ENCODE measurements around the gene KDF1. TPM values are rescaled to one million over a fixed set of nuclear protein-coding genes. Genes with fewer than 3 reads are reported as not detected.
"Not testable (repeated sequence)": the region's sequence is repeated elsewhere in the genome, so short reads cannot be mapped to it uniquely, and the experiment has no call there.

The KDF1 gene
- polyA plus RNA-seq, 1 of the 3 experiments (the other 2 are of a cell fraction): not detected

GRCh38 chr1:26949926-26950319 lies 10.3 kb downstream of the KDF1 start:
- H3K27ac ChIP-seq (ENCODE audit: low read depth in 2 of 2, low read length in 1 of 2): no peak overlapping the region
- no peak overlapping the region for H2AFZ ChIP-seq (ENCODE audit: low read depth)
- no peak for DNase-seq
- ChIA-PET POLR2A (no interaction called here), CTCF (interaction anchor here (0.8 to 0.9 kb wide), 2 partner anchors 17 to 95 kb away, joined by 3 to 4 read pairs; no protein-coding TSS in a partner anchor)
- H3K27me3 ChIP-seq (ENCODE audit: insufficient read depth): no peaks in the 10 kb centered on the region
- H3K9me2 ChIP-seq: no peaks in the 10 kb centered on the region
- no peaks in the 10 kb centered on the region for H3K79me2 ChIP-seq (ENCODE audit: insufficient read depth)
- H4K20me1 ChIP-seq (ENCODE audit: insufficient read depth): no peaks in the 10 kb centered on the region
- H3F3A ChIP-seq (replicated peaks; ENCODE audit: insufficient read depth): peaks cover 8% of the 10 kb centered on the region
- 79% methylated on average over 3 of the region's 3 CpGs for WGBS (ENCODE audit: low lambda C conversion rate)
- TF ChIP-seq RAD21 (IDR thresholded peaks at IDR 0.05; ENCODE audit: low read length) (no peak), RFX5 (IDR thresholded peaks at IDR 0.05; ENCODE audit: low read length) (no peak), YY1 (IDR thresholded peaks at IDR 0.05; ENCODE audit: low read depth) (no peak), EZH2phosphoT487 (IDR thresholded peaks at IDR 0.05; ENCODE audit: borderline replicate concordance, low read depth) (no peak), POLR2AphosphoS5 (IDR thresholded peaks at IDR 0.05; ENCODE audit: low read depth, low read length) (no peak)
- H3K36me3 ChIP-seq (replicated peaks in 1 of 2; ENCODE audit: control insufficient read depth in 1 of 2, insufficient read depth in 2 of 2, low read length in 1 of 2): peaks cover 5 to 13% of the 10 kb centered on the region in 2 experiments
- no peak overlapping the region for H3K9ac ChIP-seq
- H3K4me3 ChIP-seq (ENCODE audit: low read depth in 2 of 2, low read length in 1 of 2): no peak overlapping the region
- H3K4me2 ChIP-seq: no peak overlapping the region
- H3K4me1 ChIP-seq (ENCODE audit: control insufficient read depth in 1 of 2, insufficient read depth in 2 of 2, low read depth in 1 of 2, low read length in 1 of 2): peaks cover 0 to 3% of the 10 kb centered on the region in 2 experiments; a peak in 1 of 4 replicates
- no peaks in the 10 kb centered on the region for H3K9me3 ChIP-seq

- Histone ChIP-seq H3K27ac (ENCODE audit: low read depth in 2 of 2, low read length in 1 of 2) (no peak overlapping the region; a peak in 1 of 4 replicates), H3K4me3 (ENCODE audit: low read depth in 2 of 2, low read length in 1 of 2) (no peak overlapping the region), H3K9ac (no peak overlapping the region), H3K9me2 (no peaks in the 10 kb centered on the region), H4K20me1 (ENCODE audit: insufficient read depth) (no peaks in the 10 kb centered on the region), H3K27me3 (ENCODE audit: insufficient read depth) (no peaks in the 10 kb centered on the region), H3K79me2 (ENCODE audit: insufficient read depth) (no peaks in the 10 kb centered on the region), H3K36me3 (replicated peaks in 1 of 2; ENCODE audit: control insufficient read depth in 1 of 2, insufficient read depth in 2 of 2, low read length in 1 of 2) (peaks cover 9 to 13% of the 10 kb centered on the region in 2 experiments), H3K9me3 (no peaks in the 10 kb centered on the region), H2AFZ (ENCODE audit: low read depth) (no peak overlapping the region), H3K4me1 (ENCODE audit: control insufficient read depth in 1 of 2, insufficient read depth in 2 of 2, low read depth in 1 of 2, low read length in 1 of 2) (peaks cover 0 to 3% of the 10 kb centered on the region in 2 experiments; a peak in 1 of 4 replicates), H3F3A (replicated peaks; ENCODE audit: insufficient read depth) (peaks cover 8% of the 10 kb centered on the region), H3K4me2 (no peak overlapping the region)
- TF ChIP-seq RCOR1 (IDR thresholded peaks at IDR 0.05; ENCODE audit: low read length) (no peak), FOSL2 (IDR thresholded peaks at IDR 0.05; ENCODE audit: borderline replicate concordance, low read depth) (no peak), CHD2 (IDR thresholded peaks at IDR 0.05; ENCODE audit: low read length, partially characterized antibody) (no peak), RAD21 (IDR thresholded peaks at IDR 0.05; ENCODE audit: low read length) (no peak), USF2 (IDR thresholded peaks at IDR 0.05; ENCODE audit: borderline replicate concordance, low read depth, low read length) (no peak), FOXJ3 (CRISPR knock-in tag; IDR thresholded peaks at IDR 0.05) (no peak), JUND (IDR thresholded peaks at IDR 0.05) (no peak), ELF1 (IDR thresholded peaks at IDR 0.05) (no peak), NFIC (IDR thresholded peaks at IDR 0.05; ENCODE audit: borderline replicate concordance) (no peak), SIN3A (IDR thresholded peaks at IDR 0.05; ENCODE audit: borderline replicate concordance, low read depth, low read length) (no peak), TEAD4 (IDR thresholded peaks at IDR 0.05; ENCODE audit: borderline replicate concordance, insufficient read depth) (no peak)
- TF ChIP-seq, protein P1, sequence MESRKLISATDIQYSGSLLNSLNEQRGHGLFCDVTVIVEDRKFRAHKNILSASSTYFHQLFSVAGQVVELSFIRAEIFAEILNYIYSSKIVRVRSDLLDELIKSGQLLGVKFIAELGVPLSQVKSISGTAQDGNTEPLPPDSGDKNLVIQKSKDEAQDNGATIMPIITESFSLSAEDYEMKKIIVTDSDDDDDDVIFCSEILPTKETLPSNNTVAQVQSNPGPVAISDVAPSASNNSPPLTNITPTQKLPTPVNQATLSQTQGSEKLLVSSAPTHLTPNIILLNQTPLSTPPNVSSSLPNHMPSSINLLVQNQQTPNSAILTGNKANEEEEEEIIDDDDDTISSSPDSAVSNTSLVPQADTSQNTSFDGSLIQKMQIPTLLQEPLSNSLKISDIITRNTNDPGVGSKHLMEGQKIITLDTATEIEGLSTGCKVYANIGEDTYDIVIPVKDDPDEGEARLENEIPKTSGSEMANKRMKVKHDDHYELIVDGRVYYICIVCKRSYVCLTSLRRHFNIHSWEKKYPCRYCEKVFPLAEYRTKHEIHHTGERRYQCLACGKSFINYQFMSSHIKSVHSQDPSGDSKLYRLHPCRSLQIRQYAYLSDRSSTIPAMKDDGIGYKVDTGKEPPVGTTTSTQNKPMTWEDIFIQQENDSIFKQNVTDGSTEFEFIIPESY (IDR thresholded peaks at IDR 0.05; ENCODE audit: borderline replicate concordance, low read depth): no peak
- peak; percentile 28 for DNase-seq
- WGBS (ENCODE audit: low lambda C conversion rate): 100% methylated on average over 1 of the region's 1 CpG
- ChIA-PET CTCF (no interaction called here), POLR2A (no interaction called here)
Measured at GRCh38 chr1:26949266-26949925, 10.9 kb downstream of the KDF1 start.

DNA sequence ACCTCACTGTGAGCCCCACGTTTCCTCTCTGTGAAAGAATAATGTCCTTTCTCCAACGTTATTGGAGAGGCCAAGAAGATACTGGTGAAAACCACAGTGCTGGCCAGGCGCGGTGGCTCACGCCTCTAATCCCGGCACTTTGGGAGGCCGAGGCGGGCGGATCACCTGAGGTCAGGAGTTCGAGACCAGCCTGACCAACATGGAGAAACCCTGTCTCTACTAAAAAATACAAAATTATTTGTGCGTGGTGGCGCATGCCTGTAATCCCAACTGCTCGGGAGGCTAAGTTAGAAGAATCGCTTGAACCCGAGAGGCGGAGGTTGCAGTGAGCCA lies 11.6 kb downstream of the KDF1 start:
- H2AFZ ChIP-seq (ENCODE audit: low read depth); CTCF ChIA-PET; H3K9me2 ChIP-seq; H4K20me1 ChIP-seq (ENCODE audit: insufficient read depth); POLR2A ChIA-PET; H3K4me2 ChIP-seq; DNase-seq; H3F3A ChIP-seq (replicated peaks; ENCODE audit: insufficient read depth); H3K9me3 ChIP-seq; H3K79me2 ChIP-seq (ENCODE audit: insufficient read depth); H3K27ac ChIP-seq (ENCODE audit: low read depth in 2 of 2, low read length in 1 of 2); H3K27me3 ChIP-seq (ENCODE audit: insufficient read depth); H3K4me1 ChIP-seq (ENCODE audit: control insufficient read depth in 1 of 2, insufficient read depth in 2 of 2, low read depth in 1 of 2, low read length in 1 of 2); H3K4me3 ChIP-seq (ENCODE audit: low read depth in 2 of 2, low read length in 1 of 2); H3K9ac ChIP-seq: not testable (repeated sequence)
- peaks cover 10 to 13% of the 10 kb centered on the region in 2 experiments for H3K36me3 ChIP-seq (replicated peaks in 1 of 2; ENCODE audit: control insufficient read depth in 1 of 2, insufficient read depth in 2 of 2, low read length in 1 of 2)
- WGBS (ENCODE audit: low lambda C conversion rate): 95% methylated on average over 14 of the region's 16 CpGs
